B cell (primary cell): ENCODE results near the gene MARCHF10. TPM values are rescaled to one million over a fixed set of nuclear protein-coding genes. Genes with fewer than 3 reads are reported as not detected.

Source experiments
- ATAC-seq: fragments of 200-7000 bp; cut with Tn5 transposase; one replicate; pipeline ENCODE4 v1.10.0; 2021; ENCODE audit warnings: low read depth, mild to moderate bottlenecking, moderate number of reproducible peaks, moderate library complexity
- CTCF ChIA-PET: fragments of 350-600 bp; sonication (Branson Sonifier 250); formaldehyde crosslinking; loops from one replicate; lab custom pipeline; 2021; ENCODE audit warnings: antibody characterized with exemption, inconsistent platforms; lab: Charles Lee
- POLR2A ChIA-PET: fragments of 350-600 bp; sonication (Branson Sonifier 250); formaldehyde crosslinking; loops from one replicate; lab custom pipeline; 2021; ENCODE audit warnings: antibody characterized with exemption; lab: Charles Lee
- DNase-seq: peaks from one replicate; pipeline ENCODE4 v3.0.0; 2013
- H2AFZ ChIP-seq: 2 replicates; pipeline ENCODE4 v1.6.1; 2012; ENCODE audit warnings: mild to moderate bottlenecking, low read depth, low read length; ENCODE audit not compliant: insufficient read depth, poor library complexity, severe bottlenecking
- H3K27ac ChIP-seq, 2 donors: 1 replicate in 1 of 2; 2 replicates in 1 of 2; pipeline ENCODE4 v1.5.1; 2012 to 2013; ENCODE audit warnings: low read length in 2 of 2, mild to moderate bottlenecking in 2 of 2, moderate library complexity in 1 of 2
- H3K27me3 ChIP-seq, 4 experiments: fragments of 200-600 bp in 1 of 4; sonication (generic) in 1 of 4; replicated peaks in 1 of 4; 1 replicate in 2 of 4; 2 replicates in 2 of 4; pipeline versions ENCODE4 v1.6.1 to v1.7.0; 2013 to 2016; ENCODE audit warnings: low read length in 3 of 4, mild to moderate bottlenecking in 2 of 4, mixed read lengths in 1 of 4, moderate library complexity in 1 of 4; ENCODE audit not compliant: insufficient read depth in 4 of 4, control insufficient read depth in 3 of 4; ENCODE audit errors: control extremely low read depth in 1 of 4
- H3K36me3 ChIP-seq, 2 experiments: replicated peaks in 1 of 2; 1 replicate in 1 of 2; 2 replicates in 1 of 2; pipeline versions ENCODE4 v1.6.1 to v1.7.1; 2013; ENCODE audit warnings: low read length in 1 of 2; ENCODE audit not compliant: insufficient read depth in 2 of 2, control insufficient read depth in 1 of 2; ENCODE audit errors: control extremely low read depth in 1 of 2, extremely low read depth in 1 of 2
- H3K4me1 ChIP-seq, 2 donors: fragments of 200-600 bp in 1 of 2; sonication (generic) in 1 of 2; 1 replicate in 1 of 2; 2 replicates in 1 of 2; pipeline versions ENCODE4 v1.5.1 to v1.6.1; 2013 to 2017; ENCODE audit warnings: low read length in 2 of 2; ENCODE audit not compliant: control insufficient read depth in 2 of 2, insufficient read depth in 2 of 2
- H3K4me2 ChIP-seq: replicated peaks from 2 replicates; pipeline ENCODE3; 2012; ENCODE audit warnings: mild to moderate bottlenecking, low read depth, low read length; ENCODE audit not compliant: poor library complexity, severe bottlenecking
- H3K4me3 ChIP-seq, 5 experiments: fragments of 200-600 bp in 1 of 5; sonication (generic) in 1 of 5; 1 replicate in 3 of 5; 2 replicates in 2 of 5; pipeline versions ENCODE4 v1.5.1 to v1.7.0; 2011 to 2016; ENCODE audit warnings: low read length in 4 of 5, mild to moderate bottlenecking in 4 of 5, low read depth in 2 of 5, control low read depth in 1 of 5, moderate library complexity in 1 of 5; ENCODE audit not compliant: insufficient read depth in 1 of 5; ENCODE audit errors: control extremely low read depth in 1 of 5, extremely low read depth in 1 of 5
- H3K79me2 ChIP-seq: fragments of 200-600 bp; sonication (generic); one replicate; pipeline ENCODE4 v1.6.0; 2016; ENCODE audit warnings: low read length; ENCODE audit not compliant: control insufficient read depth, insufficient read depth
- H3K9ac ChIP-seq: fragments of 200-600 bp; sonication (generic); 2 replicates; pipeline ENCODE4 v1.6.1; 2017; ENCODE audit warnings: mild to moderate bottlenecking, low read length, moderate library complexity
- H3K9me3 ChIP-seq, 3 donors: one replicate each; pipeline versions ENCODE4 v1.6.1 to v1.7.1; 2013; ENCODE audit warnings: low read length in 2 of 3; ENCODE audit not compliant: control insufficient read depth in 2 of 3, insufficient read depth in 1 of 3; ENCODE audit errors: control extremely low read depth in 1 of 3
- H4K20me1 ChIP-seq: 2 replicates; pipeline ENCODE4 v1.6.0; 2012; ENCODE audit warnings: mild to moderate bottlenecking, low read length; ENCODE audit not compliant: insufficient read depth, control insufficient read depth, poor library complexity, severe bottlenecking
- H3K27ac Mint-ChIP-seq: one replicate; pipeline ENCODE4 v1.8.0; 2021; ENCODE audit warnings: mixed read lengths
- H3K27me3 Mint-ChIP-seq: one replicate; pipeline ENCODE4 v1.8.0; 2021; ENCODE audit warnings: mixed read lengths
- H3K4me1 Mint-ChIP-seq: one replicate; pipeline ENCODE4 v1.8.0; 2021; ENCODE audit warnings: mixed read lengths
- H3K4me3 Mint-ChIP-seq: one replicate; pipeline ENCODE4 v1.8.0; 2021; ENCODE audit warnings: mixed read lengths
- H3K9me3 Mint-ChIP-seq: one replicate; pipeline ENCODE4 v1.8.0; 2022; ENCODE audit warnings: mixed read lengths; ENCODE audit not compliant: insufficient read depth
- EZH2 ChIP-seq: IDR thresholded peaks from 2 replicates; pipeline ENCODE4 v1.6.1; 2012; ENCODE audit warnings: borderline replicate concordance, low read depth, mild to moderate bottlenecking, moderate library complexity, low read length; ENCODE audit not compliant: insufficient read depth, poor library complexity, severe bottlenecking
- WGBS: methylation state at CpG from one replicate; pipeline ENCODE4 v1.1.5; 2013; ENCODE audit warnings: missing lambda C conversion rate; ENCODE audit not compliant: insufficient coverage; 5-methylcytosine and 5-hydroxymethylcytosine counted together
- intact Hi-C: fragments of 100-400 bp; cut with micrococcal nuclease; formaldehyde crosslinking; loops from one replicate; pipeline ENCODE4 v1.10.0; 2022
- polyA plus RNA-seq: library from polyadenylated mRNA; depleted of rRNA; stranded (reverse); fragments of >200 nt; gene quantifications from 2 replicates; pipeline ENCODE4 v1.2.3, GENCODE V29; 2012
- total RNA-seq, 2 donors: library from RNA; stranded (reverse); fragments of 120-200 nt in 1 of 2; gene quantifications; 1 replicate in 1 of 2; 2 replicates in 1 of 2; pipeline versions ENCODE4 v1.2.3 to v1.2.4, GENCODE V29; 2013 to 2022
- TF ChIP-seq, protein P1 (sequence below): fragments of 200-600 bp; IDR thresholded peaks from one replicate; pipeline ENCODE4 v1.8.0; 2022; ENCODE audit warnings: antibody characterized with exemption, mild to moderate bottlenecking

MARCHF10 gene
- total and polyA plus RNA-seq, 2 donors (not counting 1 experiment from before 2014, with no cell fraction given): 0.24 TPM; not detected in 1

DNA sequence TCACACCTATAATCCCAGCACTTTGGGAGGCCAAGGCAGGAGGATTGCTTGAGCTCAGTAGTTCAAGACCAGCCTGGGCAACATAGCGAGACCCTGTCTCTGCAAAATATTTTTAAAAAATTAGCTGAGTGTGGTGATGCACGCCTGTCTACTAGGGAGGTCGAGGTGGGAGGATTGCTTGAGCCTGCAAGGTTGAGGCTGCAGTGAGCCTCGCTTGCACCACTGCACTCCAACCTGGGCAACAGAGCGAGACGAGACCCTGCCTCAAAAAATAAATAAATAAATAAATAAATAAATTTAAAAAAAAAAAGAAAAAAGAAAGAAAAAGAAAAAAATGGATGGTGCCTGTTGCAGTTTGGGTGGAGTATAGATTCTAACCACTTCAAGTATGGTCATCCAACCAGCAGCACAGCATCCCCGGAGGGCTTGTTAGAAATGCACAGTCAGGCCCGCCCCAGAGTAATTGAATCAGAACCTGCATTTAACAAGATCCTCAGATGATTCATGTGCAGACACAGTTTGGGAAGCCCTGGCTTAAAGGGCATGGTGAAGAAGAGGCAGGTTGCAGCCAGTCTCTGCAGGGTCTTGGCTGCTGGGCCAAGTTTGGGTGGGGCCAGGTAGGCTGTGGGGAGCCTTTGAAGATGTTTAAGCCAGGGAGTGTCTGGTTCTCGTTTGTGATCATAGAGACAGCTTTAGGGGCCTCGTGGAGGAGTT is 139.9 kb downstream of the MARCHF10 start:
- intact Hi-C loops: no loop called here
- Histone ChIP-seq H3K27ac (no peak overlapping the region), H2AFZ (no peak overlapping the region), H3K79me2 (no peaks in the 10 kb centered on the region), H3K27me3 (no peaks in the 10 kb centered on the region), H3K9ac (no peak overlapping the region), H3K4me1 (no peaks in the 10 kb centered on the region), H3K36me3 (no peaks in the 10 kb centered on the region), H4K20me1 (no peaks in the 10 kb centered on the region), H3K9me3 (no peaks in the 10 kb centered on the region), H3K4me3 (no peak overlapping the region), H3K4me2 (no peak overlapping the region)
- 63% methylated on average over 6 of the region's 10 CpGs for WGBS
- POLR2A ChIA-PET: no interaction called here
- Mint-ChIP-seq H3K4me3 (no peak overlapping the region), H3K27me3 (peaks cover 4% of the 10 kb centered on the region), H3K27ac (no peak overlapping the region), H3K4me1 (no peaks in the 10 kb centered on the region), H3K9me3 (no peaks in the 10 kb centered on the region)
- DNase-seq: no peak
- ATAC-seq: no peak
- TF ChIP-seq EZH2: no peak
- TF ChIP-seq, protein P1, sequence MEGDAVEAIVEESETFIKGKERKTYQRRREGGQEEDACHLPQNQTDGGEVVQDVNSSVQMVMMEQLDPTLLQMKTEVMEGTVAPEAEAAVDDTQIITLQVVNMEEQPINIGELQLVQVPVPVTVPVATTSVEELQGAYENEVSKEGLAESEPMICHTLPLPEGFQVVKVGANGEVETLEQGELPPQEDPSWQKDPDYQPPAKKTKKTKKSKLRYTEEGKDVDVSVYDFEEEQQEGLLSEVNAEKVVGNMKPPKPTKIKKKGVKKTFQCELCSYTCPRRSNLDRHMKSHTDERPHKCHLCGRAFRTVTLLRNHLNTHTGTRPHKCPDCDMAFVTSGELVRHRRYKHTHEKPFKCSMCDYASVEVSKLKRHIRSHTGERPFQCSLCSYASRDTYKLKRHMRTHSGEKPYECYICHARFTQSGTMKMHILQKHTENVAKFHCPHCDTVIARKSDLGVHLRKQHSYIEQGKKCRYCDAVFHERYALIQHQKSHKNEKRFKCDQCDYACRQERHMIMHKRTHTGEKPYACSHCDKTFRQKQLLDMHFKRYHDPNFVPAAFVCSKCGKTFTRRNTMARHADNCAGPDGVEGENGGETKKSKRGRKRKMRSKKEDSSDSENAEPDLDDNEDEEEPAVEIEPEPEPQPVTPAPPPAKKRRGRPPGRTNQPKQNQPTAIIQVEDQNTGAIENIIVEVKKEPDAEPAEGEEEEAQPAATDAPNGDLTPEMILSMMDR: no peak
- CTCF ChIA-PET: no interaction called here

GRCh38 chr17:62666801-62667591 is 141.1 kb downstream of the MARCHF10 start:
- 98% methylated on average over 23 of the region's 40 CpGs for WGBS
- CTCF ChIA-PET: interaction anchor here (0.6 kb wide), 1 partner anchor 270 kb away, joined by 3 read pairs; no protein-coding TSS in a partner anchor

More at GRCh38 chr17:62666801-62667591, 141.1 kb downstream of the MARCHF10 start:
- no peaks in the 10 kb centered on the region for H4K20me1 ChIP-seq
- H2AFZ ChIP-seq: no peak overlapping the region
- intact Hi-C loops: no loop called here
- POLR2A ChIA-PET: no interaction called here
- H3K4me2 ChIP-seq: no peak overlapping the region
- Mint-ChIP-seq H3K9me3 (peaks cover 3% of the 10 kb centered on the region), H3K4me1 (no peaks in the 10 kb centered on the region), H3K27me3 (no peaks in the 10 kb centered on the region), H3K27ac (no peak overlapping the region), H3K4me3 (no peak overlapping the region)
- no peaks in the 10 kb centered on the region for H3K36me3 ChIP-seq
- no peaks in the 10 kb centered on the region for H3K79me2 ChIP-seq
- no peak overlapping the region for H3K4me3 ChIP-seq
- DNase-seq: peak; percentile 2
- H3K9ac ChIP-seq: no peak overlapping the region
- no peaks in the 10 kb centered on the region for H3K27me3 ChIP-seq
- no peaks in the 10 kb centered on the region for H3K9me3 ChIP-seq
- no peaks in the 10 kb centered on the region for H3K4me1 ChIP-seq
- no peak for ATAC-seq
- TF ChIP-seq EZH2: no peak
- TF ChIP-seq, protein P1: no peak
- H3K27ac ChIP-seq: no peak overlapping the region
